HepG2 (cell line): ENCODE results near the gene GNAI2. TPM values are rescaled to one million over a fixed set of nuclear protein-coding genes. Genes with fewer than 3 reads are reported as not detected.

Experiments
- GMEB2 ChIP-seq: IDR thresholded peaks from 2 replicates; pipeline ENCODE4 v1.6.1; 2016; ENCODE audit warnings: missing biosample characterization, missing genetic modification reagents, low read depth
- HNF1A ChIP-seq, 2 experiments: sonication (generic) in 1 of 2; formaldehyde crosslinking in 1 of 2; IDR thresholded peaks; 2 replicates each; pipeline versions ENCODE4 v1.4.0 to v1.6.1; 2016 to 2020; ENCODE audit warnings: borderline replicate concordance in 1 of 2, low read depth in 1 of 2, mild to moderate bottlenecking in 1 of 2, missing genetic modification reagents in 1 of 2
- KLF11 ChIP-seq: IDR thresholded peaks from 2 replicates; pipeline ENCODE4 v1.6.1; 2016; ENCODE audit warnings: missing compliant biosample characterization
- MED1 ChIP-seq: sonication (generic); formaldehyde crosslinking; IDR thresholded peaks from 2 replicates; pipeline ENCODE4 v1.4.0; 2020; ENCODE audit warnings: missing genetic modification reagents
- MLXIP ChIP-seq: sonication (generic); formaldehyde crosslinking; IDR thresholded peaks from 2 replicates; pipeline ENCODE4 v1.9.0; 2021; ENCODE audit warnings: missing genetic modification reagents, borderline replicate concordance
- SNAPC5 ChIP-seq: sonication (generic); formaldehyde crosslinking; IDR thresholded peaks from 2 replicates; pipeline ENCODE4 v1.8.1; 2023; ENCODE audit warnings: mild to moderate bottlenecking, missing genetic modification reagents, borderline replicate concordance
- SP1 ChIP-seq, 2 experiments: fragments of 450-650 bp in 1 of 2; sonication (generic) in 1 of 2; formaldehyde crosslinking in 1 of 2; IDR thresholded peaks; 2 replicates each; pipeline versions ENCODE4 v1.4.0 to v1.6.1; 2016 to 2020; ENCODE audit warnings: missing genetic modification reagents in 1 of 2
- ZHX1 ChIP-seq: sonication (generic); formaldehyde crosslinking; IDR thresholded peaks from 2 replicates; pipeline ENCODE4 v1.8.1; 2022; ENCODE audit warnings: low read depth, mild to moderate bottlenecking, missing genetic modification reagents
- ZNF101 ChIP-seq: sonication (generic); formaldehyde crosslinking; IDR thresholded peaks from 2 replicates; pipeline ENCODE4 v1.4.0; 2020; ENCODE audit warnings: mild to moderate bottlenecking, low read depth, missing genetic modification reagents, borderline replicate concordance
- ZNF205 ChIP-seq: IDR thresholded peaks from 2 replicates; pipeline ENCODE4 v1.6.1; 2018; ENCODE audit warnings: missing biosample characterization, missing genetic modification reagents
- ZNF30 ChIP-seq: sonication (generic); formaldehyde crosslinking; IDR thresholded peaks from 2 replicates; pipeline ENCODE4 v1.5.0; 2020; ENCODE audit warnings: mild to moderate bottlenecking, missing genetic modification reagents
- ZNF468 ChIP-seq: sonication (generic); formaldehyde crosslinking; IDR thresholded peaks from 2 replicates; pipeline ENCODE4 v1.8.0; 2022; ENCODE audit warnings: mild to moderate bottlenecking, moderate library complexity, missing genetic modification reagents
- ZNF512 ChIP-seq: sonication (generic); formaldehyde crosslinking; IDR thresholded peaks from 2 replicates; pipeline ENCODE4 v1.4.0; 2020; ENCODE audit warnings: mild to moderate bottlenecking, missing genetic modification reagents
- ZNF652 ChIP-seq: IDR thresholded peaks from 2 replicates; pipeline ENCODE4 v1.6.1; 2016; ENCODE audit warnings: low read depth, borderline replicate concordance
- polyA plus RNA-seq, 8 experiments: library from polyadenylated mRNA; depleted of rRNA in 3 of 8; stranded (reverse) in 7 of 8; unstranded in 1 of 8; fragments of >200 nt; fragmentation: Illumina TruSeq in 4 of 8; extraction: Trizol in 4 of 8; gene quantifications; 2 replicates each; pipeline versions ENCODE4 v1.2.1 to v1.2.3, GENCODE V29; 2011 to 2016; ENCODE audit warnings: low read depth in 4 of 8, missing spikeins in 1 of 8, mixed read lengths in 1 of 8; ENCODE audit not compliant: insufficient read depth in 1 of 8
- total RNA-seq, 5 experiments: library from RNA; depleted of rRNA; stranded (reverse); fragments of >200 nt; fragmentation: Illumina TruSeq; extraction: Trizol; gene quantifications; 2 replicates each; pipeline ENCODE4 v1.2.3, GENCODE V29; 2016; ENCODE audit warnings: low read depth in 1 of 5

Gene GNAI2
- total and polyA plus RNA-seq, 2 of the 13 experiments (the other 11 are each of a cell fraction or from before 2014, with no cell fraction given), result 51.1 to 66.2 TPM

GRCh38 chr3:50201573-50202315 is 34.3 kb upstream of the GNAI2 start (continued):
- TF ChIP-seq MED1 (peak; percentile 83), ZHX1 (no peak), KLF11 (CRISPR knock-in tag) (0 out of 2 replicates have a peak, but pooled peaks have one; percentile 23), MLXIP (CRISPR knock-in tag) (no peak), ZNF30 (CRISPR knock-in tag) (no peak), GMEB2 (no peak), ZNF652 (CRISPR knock-in tag) (no peak), ZNF512 (CRISPR knock-in tag) (no peak), ZNF101 (CRISPR knock-in tag) (no peak), ZNF468 (CRISPR knock-in tag) (no peak), SNAPC5 (peak; percentile 35; the same call in 1 of the 2 replicates), ZNF205 (CRISPR knock-in tag) (no peak), HNF1A (IDR thresholded peaks at IDR 0.05; ENCODE audit: low read depth) (no peak), HNF1A (CRISPR knock-in tag; IDR thresholded peaks at IDR 0.05; ENCODE audit: borderline replicate concordance) (no peak), SP1 (IDR thresholded peaks at IDR 0.05) (no peak), SP1 (CRISPR knock-in tag; IDR thresholded peaks at IDR 0.05) (peak; percentile 67; the same call in 1 of the 2 replicates)
